ENCODE measurements around the gene CHD3.
"Not testable (repeated sequence)": the region's sequence is repeated elsewhere in the genome, so short reads cannot be mapped to it uniquely, and the experiment has no call there.

The CHD3 gene

GRCh38 chr17:7931709-7932482 lies 43.3 kb downstream of the CHD3 start, which contains the start of the genes CNTROB and TRAPPC1:
Gene CNTROB, plus strand, starts transcription at chr17:7932206. Its CDS starts 874 bp downstream, at chr17:7933080.
Gene TRAPPC1, minus strand, starts transcription at chr17:7931946. Its CDS starts 117 bp downstream, at chr17:7931829.
- peak; percentile 99 for DNase-seq (ENCODE audit: low read depth)

- no peak for DNase-seq (ENCODE audit: low read depth)
Observed at GRCh38 chr17:7932483-7932891, 43.9 kb downstream of the CHD3 start.

- no peak for DNase-seq (ENCODE audit: low read depth)
Observed at GRCh38 chr17:7932949-7933348, 44.4 kb downstream of the CHD3 start.

- no peak for DNase-seq (ENCODE audit: low read depth)
Observed at GRCh38 chr17:7935859-7936258, 47.3 kb downstream of the CHD3 start.

GRCh38 chr17:7940034-7940433 lies 51.4 kb downstream of the CHD3 start:
- DNase-seq (ENCODE audit: low read depth), result no peak

- DNase-seq (ENCODE audit: low read depth), result no peak
Observed at GRCh38 chr17:7940743-7941142, 52.2 kb downstream of the CHD3 start.

- no peak for DNase-seq (ENCODE audit: low read depth)
Observed at GRCh38 chr17:7943291-7943690, 54.7 kb downstream of the CHD3 start.

GRCh38 chr17:7944326-7944725 lies 55.7 kb downstream of the CHD3 start:
- DNase-seq (ENCODE audit: low read depth), result no peak

- no peak for DNase-seq (ENCODE audit: low read depth)
Observed at GRCh38 chr17:7945651-7946050, 57.1 kb downstream of the CHD3 start.

- DNase-seq (ENCODE audit: low read depth), result no peak
Observed at GRCh38 chr17:7946441-7946840, 57.9 kb downstream of the CHD3 start.

- no peak for DNase-seq (ENCODE audit: low read depth)
Observed at GRCh38 chr17:7947651-7948050, 59.1 kb downstream of the CHD3 start.

GRCh38 chr17:7950578-7950977 lies 62.0 kb downstream of the CHD3 start:
- no peak for DNase-seq (ENCODE audit: low read depth)

GRCh38 chr17:7951143-7951792 lies 62.7 kb downstream of the CHD3 start:
- DNase-seq (ENCODE audit: low read depth), result no peak

- DNase-seq (ENCODE audit: low read depth), result not testable (repeated sequence)
Observed at GRCh38 chr17:7953266-7953665, 64.7 kb downstream of the CHD3 start.

- DNase-seq (ENCODE audit: low read depth), result no peak
Observed at GRCh38 chr17:7955414-7956227, 67.0 kb downstream of the CHD3 start.

GRCh38 chr17:7956228-7956965 lies 67.8 kb downstream of the CHD3 start:
- DNase-seq (ENCODE audit: low read depth), result no peak

- DNase-seq (ENCODE audit: low read depth), result no peak
Observed at GRCh38 chr17:7959503-7960253, 71.1 kb downstream of the CHD3 start.

GRCh38 chr17:7961421-7961820 lies 72.8 kb downstream of the CHD3 start:
- DNase-seq (ENCODE audit: low read depth), result no peak

Measured in T follicular helper cell (primary cell).